ENCODE results near the gene GALNT4.

Gene GALNT4

GRCh38 chr12:89544022-89544421 is 19.4 kb upstream of the GALNT4 start:
- no peak overlapping the region for H3K4me3 ChIP-seq (ENCODE audit: low read length)

DNA sequence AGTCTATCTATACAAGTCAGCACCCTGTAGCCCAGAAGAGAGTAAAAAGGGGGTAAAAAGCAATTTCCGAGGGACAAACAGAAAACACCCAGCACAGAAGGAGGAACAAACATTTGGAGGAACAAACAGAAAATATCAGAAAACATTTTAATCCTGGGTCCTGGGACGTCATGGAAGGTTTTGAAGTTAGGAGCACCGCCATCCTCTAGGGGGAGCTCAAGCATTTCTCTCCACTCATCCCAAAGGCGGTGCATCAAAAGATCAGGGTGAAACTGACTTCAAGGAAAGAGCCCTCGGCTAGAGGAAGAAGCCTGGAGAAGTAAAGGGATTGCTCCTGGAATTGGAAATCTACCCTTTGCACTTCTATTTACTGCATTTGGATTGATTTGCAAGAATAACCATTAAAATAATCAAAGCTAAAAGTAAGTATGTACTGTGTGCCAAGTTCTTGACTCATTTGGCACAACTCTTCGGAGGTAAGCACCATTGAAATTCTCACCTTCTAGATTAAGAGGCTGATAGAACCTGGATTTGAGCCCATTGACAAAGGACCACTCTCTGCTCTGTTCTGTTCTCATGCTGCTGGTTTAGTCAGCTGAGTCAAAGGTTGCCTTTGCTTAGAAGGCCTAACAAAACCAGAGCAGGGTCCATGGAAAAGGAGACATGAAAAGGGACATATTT is 18.5 kb upstream of the GALNT4 start:
- no peak for TF ChIP-seq ZNF274 (IDR thresholded peaks at IDR 0.05; ENCODE audit: low read depth, low read length)

More at GRCh38 chr12:89544022-89544421, 19.4 kb upstream of the GALNT4 start:
- TF ChIP-seq ZNF274 (IDR thresholded peaks at IDR 0.05; ENCODE audit: low read depth, low read length), result no peak

DNA sequence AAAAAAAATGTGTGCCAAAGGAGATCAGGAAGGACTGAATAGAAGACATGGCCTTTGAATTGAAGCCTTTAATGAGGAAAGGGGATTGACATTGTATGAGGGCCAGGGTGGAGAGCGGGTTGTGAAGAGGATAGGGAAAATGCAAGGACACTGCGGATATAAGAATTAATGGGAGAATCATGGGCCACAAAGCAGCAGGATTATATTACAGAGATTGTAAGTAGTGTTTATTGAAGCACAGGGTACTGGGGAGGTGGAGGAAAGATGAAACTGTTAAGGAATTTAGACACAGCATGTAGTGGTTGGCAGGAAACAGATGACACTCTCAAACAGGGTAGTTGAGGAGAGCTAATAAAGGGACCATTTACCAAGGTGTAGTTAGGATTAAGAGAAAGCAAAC is 17.6 kb upstream of the GALNT4 start:
- TF ChIP-seq ZNF274 (IDR thresholded peaks at IDR 0.05; ENCODE audit: low read depth, low read length), result no peak

More for the DNA sequence above, 18.5 kb upstream of the GALNT4 start:
- H3K4me3 ChIP-seq (ENCODE audit: low read length), result no peak overlapping the region

DNA sequence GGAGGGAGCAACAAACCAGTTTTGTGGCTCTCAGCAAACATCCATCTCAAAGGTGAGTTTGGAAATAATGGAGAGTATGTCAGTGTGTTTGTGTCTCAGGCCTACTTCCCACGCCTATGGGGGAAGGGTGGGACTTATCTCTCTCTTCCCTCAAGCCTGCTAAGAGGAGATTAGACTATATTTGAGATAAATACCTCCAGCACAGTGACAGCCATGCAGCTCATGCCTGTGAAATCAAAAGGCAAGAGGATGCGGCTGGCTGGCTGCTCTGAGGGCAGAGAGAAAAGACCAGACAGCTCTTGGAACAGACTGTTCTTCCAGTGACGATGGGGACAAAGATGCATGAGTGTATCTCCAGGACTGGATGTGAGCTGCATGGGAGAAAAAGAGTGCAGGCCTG is 16.0 kb upstream of the GALNT4 start:
- TF ChIP-seq ZNF274 (IDR thresholded peaks at IDR 0.05; ENCODE audit: low read depth, low read length), result no peak
- H3K4me3 ChIP-seq (ENCODE audit: low read length), result no peak overlapping the region

More for the DNA sequence above, 17.6 kb upstream of the GALNT4 start:
- no peak overlapping the region for H3K4me3 ChIP-seq (ENCODE audit: low read length)

GRCh38 chr12:89539426-89540223 is 15.0 kb upstream of the GALNT4 start:
- no peak overlapping the region for H3K4me3 ChIP-seq (ENCODE audit: low read length)
- TF ChIP-seq ZNF274 (IDR thresholded peaks at IDR 0.05; ENCODE audit: low read depth, low read length), result no peak

DNA sequence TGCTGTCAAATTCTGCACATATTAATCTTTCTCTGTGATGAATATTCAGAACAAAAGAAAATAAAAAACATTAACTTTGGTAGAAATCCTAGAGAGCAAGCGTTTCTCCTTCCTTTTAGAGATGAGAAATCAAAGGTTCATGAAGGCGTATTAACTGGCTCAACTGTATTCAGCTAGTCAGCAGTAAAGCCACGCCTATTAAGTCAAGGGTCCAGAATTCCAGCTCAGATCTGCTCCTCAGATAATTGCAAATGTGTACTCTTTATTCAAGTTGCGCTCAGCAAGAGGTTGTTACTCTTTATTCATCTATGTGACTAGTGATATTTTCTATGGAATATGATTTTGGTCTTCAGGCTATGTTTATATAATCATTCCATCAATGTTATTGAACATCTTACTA is 14.3 kb upstream of the GALNT4 start:
- H3K4me3 ChIP-seq (ENCODE audit: low read length), result no peak overlapping the region
- TF ChIP-seq ZNF274 (IDR thresholded peaks at IDR 0.05; ENCODE audit: low read depth, low read length), result no peak

DNA sequence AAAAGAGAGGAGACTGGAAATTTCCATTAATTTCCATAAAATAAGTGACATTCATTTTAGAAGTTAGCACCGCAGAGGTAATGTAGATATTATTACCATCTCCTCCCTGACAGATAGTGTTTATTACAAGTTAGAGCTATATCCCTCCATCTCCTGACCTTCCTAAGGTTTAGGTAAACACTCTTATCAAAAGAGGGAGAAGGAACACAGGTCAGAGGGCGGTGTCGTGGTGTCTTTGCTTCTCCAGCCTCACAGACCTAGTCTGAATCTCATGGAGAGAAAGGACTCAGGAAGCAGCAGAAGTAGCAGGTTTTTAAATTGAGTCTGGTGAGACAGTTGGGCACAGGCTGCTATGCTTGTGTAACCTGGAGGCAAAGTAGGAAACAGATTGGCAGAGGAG is 12.8 kb upstream of the GALNT4 start:
- TF ChIP-seq ZNF274 (IDR thresholded peaks at IDR 0.05; ENCODE audit: low read depth, low read length), result no peak
- H3K4me3 ChIP-seq (ENCODE audit: low read length), result no peak overlapping the region

DNA sequence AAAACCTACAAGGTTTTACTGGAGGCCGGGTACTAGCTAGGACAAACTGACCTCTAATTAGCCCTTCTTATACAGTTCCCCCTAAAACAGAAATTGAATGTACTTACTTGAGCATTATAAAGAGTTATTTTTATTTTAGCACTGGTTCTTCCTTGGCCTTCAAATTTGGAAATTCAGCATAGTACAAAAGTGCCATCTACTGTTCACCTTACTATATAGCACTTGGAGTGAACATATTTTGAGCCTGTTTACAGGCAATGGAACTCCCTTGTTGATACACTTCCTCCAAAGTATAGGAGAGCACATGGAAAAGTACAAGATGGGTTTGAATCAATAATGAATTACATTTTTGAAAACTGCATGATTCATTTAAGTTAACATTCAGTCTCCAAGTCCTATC is 5.1 kb upstream of the GALNT4 start:
- H3K4me3 ChIP-seq (ENCODE audit: low read length), result no peak overlapping the region
- no peak for TF ChIP-seq ZNF274 (IDR thresholded peaks at IDR 0.05; ENCODE audit: low read depth, low read length)

GRCh38 chr12:89528434-89528833 is 3.8 kb upstream of the GALNT4 start:
- TF ChIP-seq ZNF274 (IDR thresholded peaks at IDR 0.05; ENCODE audit: low read depth, low read length), result no peak
- no peak overlapping the region for H3K4me3 ChIP-seq (ENCODE audit: low read length)

- H3K4me3 ChIP-seq (ENCODE audit: low read length), result peak within 1 kb of the TSS; percentile 86
- no peak for TF ChIP-seq ZNF274 (IDR thresholded peaks at IDR 0.05; ENCODE audit: low read depth, low read length)
Observed at GRCh38 chr12:89525824-89526770, 1.5 kb upstream of the GALNT4 start, which contains the start of gene POC1B. POC1B (minus strand) TSS chr12:89526047; CDS start chr12:89525895, 152 bp downstream.

GRCh38 chr12:89525305-89525823 is 768 bp upstream of the GALNT4 start:
- TF ChIP-seq ZNF274 (IDR thresholded peaks at IDR 0.05; ENCODE audit: low read depth, low read length), result no peak
- H3K4me3 ChIP-seq (ENCODE audit: low read length), result peak overlapping the region; percentile 86

DNA sequence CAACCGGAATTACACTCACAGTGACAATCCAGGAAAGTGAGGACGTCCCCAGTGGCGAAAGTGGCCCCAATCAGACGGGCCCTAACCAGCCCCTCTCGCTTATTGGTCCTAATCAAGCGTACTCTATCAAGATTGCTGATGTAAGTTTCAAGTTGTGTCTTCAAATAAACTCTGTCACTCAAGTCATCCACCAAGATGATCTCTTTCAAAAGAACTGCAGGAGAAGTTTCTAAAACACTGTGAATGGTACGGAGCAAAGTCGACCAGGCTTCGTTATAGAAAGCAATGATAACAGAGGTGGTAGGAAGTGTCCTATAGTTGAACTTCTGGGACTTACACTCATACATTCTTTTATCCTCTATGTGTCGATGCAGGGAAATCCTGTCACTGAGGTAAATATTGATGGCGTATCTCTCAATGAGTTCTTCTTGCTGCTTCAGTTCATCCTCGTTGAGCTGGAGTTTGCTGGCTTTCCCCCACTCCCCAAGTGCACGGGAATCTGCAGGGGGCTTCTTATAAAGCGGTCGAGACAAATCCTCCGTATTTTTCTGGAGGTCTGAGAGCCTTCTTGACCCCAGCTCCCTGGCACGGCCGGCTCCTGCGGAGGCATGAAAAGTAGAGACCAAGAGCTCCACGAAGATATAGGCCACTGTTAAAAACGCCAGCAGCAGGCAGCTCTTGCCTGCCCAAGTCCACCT is 604 bp downstream of the GALNT4 start:
- no peak for TF ChIP-seq ZNF274 (IDR thresholded peaks at IDR 0.05; ENCODE audit: low read depth, low read length)
- H3K4me3 ChIP-seq (ENCODE audit: low read length), result peak overlapping the region; percentile 86

DNA sequence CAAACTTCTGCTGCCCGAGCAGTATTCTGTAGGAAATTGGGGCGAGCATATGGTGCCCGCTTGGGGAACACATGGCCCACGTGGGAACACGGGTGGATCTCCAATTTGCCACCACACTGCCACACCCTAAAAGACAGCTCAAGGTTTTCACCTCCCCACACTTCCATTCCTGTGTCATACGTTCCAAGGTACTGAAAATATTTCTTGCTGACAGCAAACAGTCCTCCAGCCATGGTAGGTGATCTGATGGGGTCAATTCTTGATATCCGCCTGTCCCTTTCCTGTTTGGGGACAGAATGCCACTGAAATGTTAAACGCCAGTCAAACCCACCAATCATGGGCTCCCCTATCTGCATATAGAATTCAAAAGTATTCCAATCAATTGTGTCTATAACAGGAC is 1.2 kb downstream of the GALNT4 start:
- no peak for TF ChIP-seq ZNF274 (IDR thresholded peaks at IDR 0.05; ENCODE audit: low read depth, low read length)
- peak overlapping the region; percentile 86; the same call in 1 of the 2 replicates for H3K4me3 ChIP-seq (ENCODE audit: low read length)

Data from GM08714 (cell line).